HCT116 (cell line): Measurements from ENCODE around the gene TXLNB. TPM values are rescaled to one million over a fixed set of nuclear protein-coding genes. Genes with fewer than 3 reads are reported as not detected.

Experiments
- ATAC-seq: fragments of 200-7000 bp; cut with Tn5 transposase; 2 replicates; pipeline ENCODE4 v1.9.1; 2020; ENCODE audit warnings: mild to moderate bottlenecking, moderate library complexity
- BruUV-seq: library from RNA; stranded (reverse); fragments of 400-500 nt; replicated peaks from 2 replicates; lab custom pipeline; 2021; lab: Mats Ljungman, UMichigan
- CTCF ChIA-PET: fragments of 300-600 bp; sonication (Branson Sonifier 250); formaldehyde crosslinking; loops from one replicate; lab custom pipeline; 2021; ENCODE audit warnings: antibody characterized with exemption; lab: Charles Lee
- POLR2A ChIA-PET: fragments of 300-600, 350-600 bp; sonication (Branson Sonifier 250); formaldehyde crosslinking; loops from one replicate; lab custom pipeline; 2021; ENCODE audit warnings: antibody characterized with exemption; lab: Charles Lee
- RAD21 ChIA-PET, 2 experiments: fragments of 300-600 bp; sonication (Branson Sonifier 250); formaldehyde crosslinking; loops; one replicate each; lab custom pipeline; 2023; ENCODE audit warnings: low total read pairs in 2 of 2; ENCODE audit not compliant: uncharacterized antibody in 2 of 2, unreplicated experiment in 2 of 2, low non-redundant PET in 1 of 2; lab: Charles Lee
- DNase-seq: peaks from one replicate; pipeline ENCODE4 v3.0.0-alpha.2; 2010; ENCODE audit warnings: low read depth, low spot score
- H2AFZ ChIP-seq: fragments of 200-600 bp; shearing (Covaris generic), sonication (generic); 2 replicates; pipeline ENCODE4 v1.6.1; 2017; ENCODE audit warnings: low read depth, mixed run types, mixed read lengths, antibody characterized with exemption, low read length; ENCODE audit not compliant: poor library complexity, severe bottlenecking
- H3K27ac ChIP-seq: 2 replicates; pipeline ENCODE4 v1.5.1; 2012; ENCODE audit warnings: low read depth, low read length
- H3K27me3 ChIP-seq: fragments of 200-600 bp; sonication (generic); 2 replicates; pipeline ENCODE4 v1.6.1; 2016; ENCODE audit warnings: mixed run types, low read length, mixed read lengths; ENCODE audit not compliant: insufficient read depth
- H3K36me3 ChIP-seq, 2 experiments: fragments of 200-500 bp in 1 of 2; fragments of 200-600 bp in 1 of 2; sonication (Bioruptor generic) in 1 of 2; sonication (generic) in 1 of 2; 2 replicates each; pipeline versions ENCODE4 v1.5.1 to v1.6.1; 2014 to 2016; ENCODE audit warnings: low read length in 2 of 2, inconsistent platforms in 1 of 2, mixed read lengths in 1 of 2, mixed run types in 1 of 2; ENCODE audit not compliant: insufficient read depth in 2 of 2, control insufficient read depth in 1 of 2
- H3K4me1 ChIP-seq, 2 experiments: fragments of 200-600 bp in 1 of 2; sonication (generic) in 1 of 2; 2 replicates each; pipeline versions ENCODE4 v1.5.1 to v1.6.1; 2012 to 2017; ENCODE audit warnings: low read length in 2 of 2, inconsistent platforms in 1 of 2, mild to moderate bottlenecking in 1 of 2, mixed read lengths in 1 of 2, mixed run types in 1 of 2, moderate library complexity in 1 of 2; ENCODE audit not compliant: insufficient read depth in 2 of 2, control insufficient read depth in 1 of 2
- H3K4me2 ChIP-seq: fragments of 200-600 bp; sonication (generic); 2 replicates; pipeline ENCODE4 v1.6.1; 2017; ENCODE audit warnings: mixed run types, low read length, mixed read lengths
- H3K4me3 ChIP-seq, 2 experiments: fragments of 200-600 bp in 1 of 2; sonication (generic) in 1 of 2; replicated peaks in 1 of 2; 2 replicates each; pipeline ENCODE4 v1.5.1; 2011 to 2016; ENCODE audit warnings: low read length in 2 of 2, control low read depth in 1 of 2, low read depth in 1 of 2, mild to moderate bottlenecking in 1 of 2, mixed read lengths in 1 of 2, mixed run types in 1 of 2
- H3K79me2 ChIP-seq: fragments of 200-600 bp; sonication (generic); 2 replicates; pipeline ENCODE4 v1.6.1; 2017; ENCODE audit warnings: mild to moderate bottlenecking, mixed run types, low read length, moderate library complexity, mixed read lengths; ENCODE audit not compliant: insufficient read depth
- H3K9ac ChIP-seq: fragments of 200-600 bp; sonication (generic); 2 replicates; pipeline ENCODE4 v1.6.1; 2016; ENCODE audit warnings: low read length, mixed read lengths
- H3K9me2 ChIP-seq: fragments of 200-600 bp; sonication (generic), shearing (Covaris generic); 2 replicates; pipeline ENCODE4 v1.6.1; 2017; ENCODE audit warnings: mixed run types, mild to moderate bottlenecking, moderate library complexity; ENCODE audit not compliant: insufficient read depth
- H3K9me3 ChIP-seq, 2 experiments: fragments of 200-500 bp in 1 of 2; fragments of 200-600 bp in 1 of 2; sonication (Bioruptor generic) in 1 of 2; sonication (generic) in 1 of 2; 2 replicates each; pipeline ENCODE4 v1.6.1; 2014 to 2017; ENCODE audit warnings: low read length in 2 of 2, mixed read lengths in 2 of 2, inconsistent platforms in 1 of 2, low read depth in 1 of 2, mild to moderate bottlenecking in 1 of 2, mixed run types in 1 of 2, moderate library complexity in 1 of 2; ENCODE audit not compliant: control insufficient read depth in 1 of 2, insufficient read depth in 1 of 2
- H4K20me1 ChIP-seq: fragments of 200-600 bp; sonication (generic), shearing (Covaris generic); 2 replicates; pipeline ENCODE4 v1.6.1; 2017; ENCODE audit warnings: mixed run types, mild to moderate bottlenecking, moderate library complexity; ENCODE audit not compliant: insufficient read depth
- ATF3 ChIP-seq: IDR thresholded peaks from 2 replicates; pipeline ENCODE4 v1.6.1; 2012
- CBX3 ChIP-seq: IDR thresholded peaks from 2 replicates; pipeline ENCODE4 v1.6.1; 2012; ENCODE audit warnings: low read depth
- CEBPB ChIP-seq: IDR thresholded peaks from 2 replicates; pipeline ENCODE4 v1.6.1; 2012; ENCODE audit warnings: low read depth
- EGR1 ChIP-seq: IDR thresholded peaks from 2 replicates; pipeline ENCODE4 v1.6.1; 2012; ENCODE audit warnings: low read depth
- JUND ChIP-seq: IDR thresholded peaks from 2 replicates; pipeline ENCODE4 v1.6.1; 2012
- POLR2A ChIP-seq: IDR thresholded peaks from 2 replicates; pipeline ENCODE4 v1.7.0; 2011; ENCODE audit warnings: borderline replicate concordance; ENCODE audit not compliant: insufficient read depth, insufficient read length; ENCODE audit errors: extremely low read depth
- POLR2AphosphoS5 ChIP-seq: IDR thresholded peaks from 2 replicates; pipeline ENCODE4 v1.6.1; 2011; ENCODE audit warnings: mild to moderate bottlenecking, low read depth, low read length, moderate library complexity
- RAD21 ChIP-seq: IDR thresholded peaks from 2 replicates; pipeline ENCODE4 v1.6.1; 2012; ENCODE audit warnings: low read depth, mild to moderate bottlenecking
- SIN3A ChIP-seq: IDR thresholded peaks from 2 replicates; pipeline ENCODE4 v1.6.1; 2012; ENCODE audit warnings: low read depth
- SP1 ChIP-seq: IDR thresholded peaks from 2 replicates; pipeline ENCODE4 v1.6.1; 2012; ENCODE audit warnings: low read depth
- TCF7L2 ChIP-seq: IDR thresholded peaks from 2 replicates; pipeline ENCODE4 v1.7.0; 2011; ENCODE audit warnings: borderline replicate concordance, inconsistent platforms; ENCODE audit not compliant: insufficient read depth, insufficient read length; ENCODE audit errors: extremely low read depth
- YY1 ChIP-seq: IDR thresholded peaks from 2 replicates; pipeline ENCODE4 v1.6.1; 2011; ENCODE audit warnings: low read length, low read depth, moderate library complexity, mild to moderate bottlenecking; ENCODE audit not compliant: insufficient replicate concordance; ENCODE audit errors: extremely low read depth
- ZNF274 ChIP-seq: fragments of 200-500 bp; sonication (Bioruptor generic); IDR thresholded peaks from 2 replicates; pipeline ENCODE4 v1.6.1; 2014; ENCODE audit warnings: mild to moderate bottlenecking, low read depth, low read length, inconsistent platforms
- intact Hi-C: fragments of 100-400 bp; cut with micrococcal nuclease; formaldehyde crosslinking; loops from 2 replicates; pipeline ENCODE4 v1.10.0; 2022
- total RNA-seq: library from RNA; stranded (reverse); gene quantifications from one replicate; pipeline ENCODE4 v1.2.1, GENCODE V29; 2021; ENCODE audit not compliant: unreplicated experiment
- TF ChIP-seq, protein P1 (sequence below): IDR thresholded peaks from 2 replicates; pipeline ENCODE4 v1.6.1; 2011; ENCODE audit warnings: mild to moderate bottlenecking, low read length, moderate library complexity; ENCODE audit not compliant: insufficient replicate concordance; ENCODE audit errors: extremely low read depth

TXLNB gene
- total RNA-seq, 1 experiment from 2014 or later = 0.05 TPM

DNA sequence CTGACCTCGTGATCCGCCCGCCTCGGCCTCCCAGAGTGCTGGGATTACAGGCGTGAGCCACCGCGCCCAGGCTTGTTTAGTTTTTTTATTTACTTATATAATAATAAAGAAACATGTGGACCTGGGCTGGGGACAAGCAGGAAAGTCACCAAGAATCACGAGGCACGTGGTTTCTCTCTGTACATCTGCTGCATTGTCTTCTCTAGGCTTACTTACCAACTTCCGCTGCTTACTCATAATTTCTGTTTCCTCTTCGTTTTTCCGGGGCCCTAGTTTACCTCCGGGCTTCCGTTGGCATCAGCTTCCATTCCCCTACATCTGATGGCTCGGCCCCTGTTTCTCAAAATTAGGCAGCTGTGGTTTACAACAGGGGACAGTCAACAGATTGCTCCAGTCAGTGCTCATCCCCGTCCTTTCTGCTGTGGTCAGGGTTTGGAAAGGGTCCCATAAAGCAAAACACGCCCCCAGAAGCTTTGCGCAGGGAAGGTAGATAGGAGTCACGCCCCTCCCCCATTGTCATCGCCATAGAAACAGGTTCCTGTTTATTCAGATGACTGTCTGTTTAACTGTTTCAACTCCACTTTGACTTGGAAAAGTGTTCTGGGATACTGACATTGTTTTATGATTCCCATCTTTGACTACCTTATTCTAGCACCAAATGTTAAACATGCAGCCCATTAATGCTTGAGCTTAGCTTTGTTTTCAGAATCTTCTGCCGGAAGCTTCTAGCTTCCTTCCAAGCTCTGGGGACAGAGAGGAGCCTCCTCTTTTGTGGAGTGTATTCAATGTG lies 31.9 kb upstream of the TXLNB start (continued):
- TF ChIP-seq YY1 (no peak), TCF7L2 (no peak), ZNF274 (no peak), RAD21 (no peak), SP1 (no peak), EGR1 (no peak), CBX3 (no peak)
- TF ChIP-seq, all 23 proteins: peak for 0

GRCh38 chr6:139320081-139320480 lies 28.3 kb upstream of the TXLNB start:
- Histone ChIP-seq H3K27me3 (no peaks in the 10 kb centered on the region), H3K4me2 (no peak overlapping the region), H4K20me1 (no peaks in the 10 kb centered on the region), H3K27ac (no peak overlapping the region), H3K9me2 (no peaks in the 10 kb centered on the region), H3K79me2 (no peaks in the 10 kb centered on the region), H3K9me3 (no peaks in the 10 kb centered on the region), H3K36me3 (no peaks in the 10 kb centered on the region), H2AFZ (no peak overlapping the region), H3K9ac (no peak overlapping the region), H3K4me1 (peaks cover 0 to 5% of the 10 kb centered on the region in 2 experiments; a peak in 2 of 4 replicates), H3K4me3 (no peak overlapping the region)
- no peak for DNase-seq
- ChIA-PET RAD21 (no interaction called here), POLR2A (no interaction called here), CTCF (no interaction called here)
- TF ChIP-seq POLR2A = no peak
- TF ChIP-seq SP1 = no peak
- no peak for TF ChIP-seq JUND
- no peak for TF ChIP-seq CBX3
- TF ChIP-seq, protein P1, sequence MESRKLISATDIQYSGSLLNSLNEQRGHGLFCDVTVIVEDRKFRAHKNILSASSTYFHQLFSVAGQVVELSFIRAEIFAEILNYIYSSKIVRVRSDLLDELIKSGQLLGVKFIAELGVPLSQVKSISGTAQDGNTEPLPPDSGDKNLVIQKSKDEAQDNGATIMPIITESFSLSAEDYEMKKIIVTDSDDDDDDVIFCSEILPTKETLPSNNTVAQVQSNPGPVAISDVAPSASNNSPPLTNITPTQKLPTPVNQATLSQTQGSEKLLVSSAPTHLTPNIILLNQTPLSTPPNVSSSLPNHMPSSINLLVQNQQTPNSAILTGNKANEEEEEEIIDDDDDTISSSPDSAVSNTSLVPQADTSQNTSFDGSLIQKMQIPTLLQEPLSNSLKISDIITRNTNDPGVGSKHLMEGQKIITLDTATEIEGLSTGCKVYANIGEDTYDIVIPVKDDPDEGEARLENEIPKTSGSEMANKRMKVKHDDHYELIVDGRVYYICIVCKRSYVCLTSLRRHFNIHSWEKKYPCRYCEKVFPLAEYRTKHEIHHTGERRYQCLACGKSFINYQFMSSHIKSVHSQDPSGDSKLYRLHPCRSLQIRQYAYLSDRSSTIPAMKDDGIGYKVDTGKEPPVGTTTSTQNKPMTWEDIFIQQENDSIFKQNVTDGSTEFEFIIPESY = no peak
- TF ChIP-seq POLR2AphosphoS5 = no peak
- no peak for TF ChIP-seq CEBPB
- TF ChIP-seq SIN3A = no peak
- TF ChIP-seq ATF3 = no peak
- no peak for TF ChIP-seq ZNF274
- ATAC-seq = no peak
- intact Hi-C loops = no loop called here
- BruUV-seq = no TSS peak
